ENCODE results near the gene DAG1. TPM values are rescaled to one million over a fixed set of nuclear protein-coding genes. Genes with fewer than 3 reads are reported as not detected.

Gene DAG1
- polyA plus RNA-seq, 1 of the 3 experiments (the other 2 are of a cell fraction): 54.4 TPM

DNA sequence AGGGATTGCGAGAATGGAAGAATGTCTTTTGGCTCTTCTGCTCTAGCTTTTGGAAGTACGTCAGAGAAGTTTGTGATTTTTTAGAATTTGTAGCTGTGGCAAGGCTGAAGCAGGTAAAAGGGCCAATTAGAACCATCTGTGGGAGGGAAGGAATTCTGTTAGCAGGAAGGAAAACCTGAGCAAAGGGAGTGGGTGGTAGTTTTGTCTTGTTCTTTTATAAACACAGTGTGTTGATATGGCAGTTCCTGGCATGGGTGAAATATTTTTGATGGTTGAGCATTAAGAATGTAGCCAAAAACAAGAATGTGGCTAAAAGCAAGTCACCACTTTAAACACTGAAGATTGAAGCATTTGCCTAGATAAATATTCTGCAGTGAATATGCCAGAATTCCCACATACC is 23.8 kb downstream of the DAG1 start:
- TF ChIP-seq YY1 (IDR thresholded peaks at IDR 0.05; ENCODE audit: low read depth) (no peak), PBX3 (IDR thresholded peaks at IDR 0.05) (no peak), TAF1 (IDR thresholded peaks at IDR 0.05; ENCODE audit: borderline replicate concordance, low read depth, low read length) (no peak), NFIC (IDR thresholded peaks at IDR 0.05; ENCODE audit: borderline replicate concordance) (no peak)
- TF ChIP-seq, protein P1, sequence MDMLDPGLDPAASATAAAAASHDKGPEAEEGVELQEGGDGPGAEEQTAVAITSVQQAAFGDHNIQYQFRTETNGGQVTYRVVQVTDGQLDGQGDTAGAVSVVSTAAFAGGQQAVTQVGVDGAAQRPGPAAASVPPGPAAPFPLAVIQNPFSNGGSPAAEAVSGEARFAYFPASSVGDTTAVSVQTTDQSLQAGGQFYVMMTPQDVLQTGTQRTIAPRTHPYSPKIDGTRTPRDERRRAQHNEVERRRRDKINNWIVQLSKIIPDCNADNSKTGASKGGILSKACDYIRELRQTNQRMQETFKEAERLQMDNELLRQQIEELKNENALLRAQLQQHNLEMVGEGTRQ (IDR thresholded peaks at IDR 0.05; ENCODE audit: borderline replicate concordance, low read depth, low read length): no peak
- TF ChIP-seq, protein P2, sequence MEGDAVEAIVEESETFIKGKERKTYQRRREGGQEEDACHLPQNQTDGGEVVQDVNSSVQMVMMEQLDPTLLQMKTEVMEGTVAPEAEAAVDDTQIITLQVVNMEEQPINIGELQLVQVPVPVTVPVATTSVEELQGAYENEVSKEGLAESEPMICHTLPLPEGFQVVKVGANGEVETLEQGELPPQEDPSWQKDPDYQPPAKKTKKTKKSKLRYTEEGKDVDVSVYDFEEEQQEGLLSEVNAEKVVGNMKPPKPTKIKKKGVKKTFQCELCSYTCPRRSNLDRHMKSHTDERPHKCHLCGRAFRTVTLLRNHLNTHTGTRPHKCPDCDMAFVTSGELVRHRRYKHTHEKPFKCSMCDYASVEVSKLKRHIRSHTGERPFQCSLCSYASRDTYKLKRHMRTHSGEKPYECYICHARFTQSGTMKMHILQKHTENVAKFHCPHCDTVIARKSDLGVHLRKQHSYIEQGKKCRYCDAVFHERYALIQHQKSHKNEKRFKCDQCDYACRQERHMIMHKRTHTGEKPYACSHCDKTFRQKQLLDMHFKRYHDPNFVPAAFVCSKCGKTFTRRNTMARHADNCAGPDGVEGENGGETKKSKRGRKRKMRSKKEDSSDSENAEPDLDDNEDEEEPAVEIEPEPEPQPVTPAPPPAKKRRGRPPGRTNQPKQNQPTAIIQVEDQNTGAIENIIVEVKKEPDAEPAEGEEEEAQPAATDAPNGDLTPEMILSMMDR (IDR thresholded peaks at IDR 0.05): no peak
- TF ChIP-seq, protein P3, sequence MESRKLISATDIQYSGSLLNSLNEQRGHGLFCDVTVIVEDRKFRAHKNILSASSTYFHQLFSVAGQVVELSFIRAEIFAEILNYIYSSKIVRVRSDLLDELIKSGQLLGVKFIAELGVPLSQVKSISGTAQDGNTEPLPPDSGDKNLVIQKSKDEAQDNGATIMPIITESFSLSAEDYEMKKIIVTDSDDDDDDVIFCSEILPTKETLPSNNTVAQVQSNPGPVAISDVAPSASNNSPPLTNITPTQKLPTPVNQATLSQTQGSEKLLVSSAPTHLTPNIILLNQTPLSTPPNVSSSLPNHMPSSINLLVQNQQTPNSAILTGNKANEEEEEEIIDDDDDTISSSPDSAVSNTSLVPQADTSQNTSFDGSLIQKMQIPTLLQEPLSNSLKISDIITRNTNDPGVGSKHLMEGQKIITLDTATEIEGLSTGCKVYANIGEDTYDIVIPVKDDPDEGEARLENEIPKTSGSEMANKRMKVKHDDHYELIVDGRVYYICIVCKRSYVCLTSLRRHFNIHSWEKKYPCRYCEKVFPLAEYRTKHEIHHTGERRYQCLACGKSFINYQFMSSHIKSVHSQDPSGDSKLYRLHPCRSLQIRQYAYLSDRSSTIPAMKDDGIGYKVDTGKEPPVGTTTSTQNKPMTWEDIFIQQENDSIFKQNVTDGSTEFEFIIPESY (IDR thresholded peaks at IDR 0.05; ENCODE audit: borderline replicate concordance, low read depth): no peak
- no peak overlapping the region for H3K9ac ChIP-seq
- WGBS (ENCODE audit: low lambda C conversion rate): 97% methylated on average over 2 of the region's 2 CpGs
- H3K4me2 ChIP-seq: no peak overlapping the region
- DNase-seq: no peak
- no peak overlapping the region for H3K27ac ChIP-seq (ENCODE audit: low read depth in 2 of 2, low read length in 1 of 2)
- no peaks in the 10 kb centered on the region for H3K27me3 ChIP-seq (ENCODE audit: insufficient read depth)
- CTCF ChIA-PET: interaction anchor here (1.3 to 1.9 kb wide), 2 partner anchors 45 kb away, joined by 4 to 5 read pairs; no protein-coding TSS in a partner anchor
- H3K4me3 ChIP-seq (ENCODE audit: low read depth in 2 of 2, low read length in 1 of 2): no peak overlapping the region
- H3K36me3 ChIP-seq (replicated peaks in 1 of 2; ENCODE audit: control insufficient read depth in 1 of 2, insufficient read depth in 2 of 2, low read length in 1 of 2): no peaks in the 10 kb centered on the region
- no peaks in the 10 kb centered on the region for H4K20me1 ChIP-seq (ENCODE audit: insufficient read depth)
- H3K9me2 ChIP-seq: no peaks in the 10 kb centered on the region
- H3K79me2 ChIP-seq (ENCODE audit: insufficient read depth): peaks cover 10% of the 10 kb centered on the region; the same call in 1 of the 2 replicates
- H2AFZ ChIP-seq (ENCODE audit: low read depth): no peak overlapping the region
- no peaks in the 10 kb centered on the region for H3K9me3 ChIP-seq
- POLR2A ChIA-PET: no interaction called here
- peaks cover 0 to 2% of the 10 kb centered on the region in 2 experiments; a peak in 1 of 4 replicates for H3K4me1 ChIP-seq (ENCODE audit: control insufficient read depth in 1 of 2, insufficient read depth in 2 of 2, low read depth in 1 of 2, low read length in 1 of 2)
- H3F3A ChIP-seq (replicated peaks; ENCODE audit: insufficient read depth): peaks cover under 1% of the 10 kb centered on the region

- H4K20me1 ChIP-seq (ENCODE audit: insufficient read depth): no peaks in the 10 kb centered on the region
- ChIA-PET POLR2A (no interaction called here), CTCF (no interaction called here)
- no peaks in the 10 kb centered on the region for H3K27me3 ChIP-seq (ENCODE audit: insufficient read depth)
- no peak for DNase-seq
- H3F3A ChIP-seq (replicated peaks; ENCODE audit: insufficient read depth): peaks cover 12% of the 10 kb centered on the region
- H3K9ac ChIP-seq: no peak overlapping the region
- H3K4me2 ChIP-seq: no peak overlapping the region
- no peaks in the 10 kb centered on the region for H3K36me3 ChIP-seq (replicated peaks in 1 of 2; ENCODE audit: control insufficient read depth in 1 of 2, insufficient read depth in 2 of 2, low read length in 1 of 2)
- no peaks in the 10 kb centered on the region for H3K9me2 ChIP-seq
- no peak overlapping the region for H3K4me3 ChIP-seq (ENCODE audit: low read depth in 2 of 2, low read length in 1 of 2)
- peaks cover 1 to 2% of the 10 kb centered on the region in 2 experiments; a peak in 2 of 4 replicates for H3K4me1 ChIP-seq (ENCODE audit: control insufficient read depth in 1 of 2, insufficient read depth in 2 of 2, low read depth in 1 of 2, low read length in 1 of 2)
- H3K9me3 ChIP-seq: no peaks in the 10 kb centered on the region
- H3K79me2 ChIP-seq (ENCODE audit: insufficient read depth): peaks cover 13% of the 10 kb centered on the region; the same call in 1 of the 2 replicates
- H2AFZ ChIP-seq (ENCODE audit: low read depth): no peak overlapping the region
- H3K27ac ChIP-seq (ENCODE audit: low read depth in 2 of 2, low read length in 1 of 2): no peak overlapping the region
- TF ChIP-seq ELF1 (IDR thresholded peaks at IDR 0.05) (no peak), RCOR1 (IDR thresholded peaks at IDR 0.05; ENCODE audit: low read length) (no peak), YY1 (IDR thresholded peaks at IDR 0.05; ENCODE audit: low read depth) (no peak), USF1 (IDR thresholded peaks at IDR 0.05; ENCODE audit: borderline replicate concordance, low read depth) (no peak), SIN3A (IDR thresholded peaks at IDR 0.05; ENCODE audit: borderline replicate concordance, low read depth, low read length) (no peak), GATA2 (CRISPR knock-in tag; IDR thresholded peaks at IDR 0.05) (no peak), SMC3 (IDR thresholded peaks at IDR 0.05; ENCODE audit: low read depth, low read length) (no peak), TCF12 (IDR thresholded peaks at IDR 0.05) (no peak), EZH2phosphoT487 (IDR thresholded peaks at IDR 0.05; ENCODE audit: borderline replicate concordance, low read depth) (no peak), MEF2A (IDR thresholded peaks at IDR 0.05; ENCODE audit: borderline replicate concordance, low read depth) (no peak), EP300 (IDR thresholded peaks at IDR 0.05; ENCODE audit: borderline replicate concordance in 1 of 2, low read depth in 1 of 2, low read length in 1 of 2) (no peak)
- TF ChIP-seq, protein P3 (IDR thresholded peaks at IDR 0.05; ENCODE audit: borderline replicate concordance, low read depth): no peak
These were observed 25.0 kb downstream of the DAG1 start for GRCh38 chr3:49495023-49495422.

Measured in SK-N-SH (cell line).